Activated CD4-positive, alpha-beta T cell treated with anti-CD3 and anti-CD28 coated beads, Interleukin-2, Interleukin-4, amounts not matched to agents 100 ng/mL and 50 ng/mL, durations not matched to agents 16 hours and 8 hours (primary cell): ENCODE measurements around the gene SNHG17.

Experiments used
- DNase-seq: peaks from one replicate; pipeline ENCODE4 v3.0.0-alpha.2; 2020; ENCODE audit warnings: low spot score

Gene SNHG17

DNA sequence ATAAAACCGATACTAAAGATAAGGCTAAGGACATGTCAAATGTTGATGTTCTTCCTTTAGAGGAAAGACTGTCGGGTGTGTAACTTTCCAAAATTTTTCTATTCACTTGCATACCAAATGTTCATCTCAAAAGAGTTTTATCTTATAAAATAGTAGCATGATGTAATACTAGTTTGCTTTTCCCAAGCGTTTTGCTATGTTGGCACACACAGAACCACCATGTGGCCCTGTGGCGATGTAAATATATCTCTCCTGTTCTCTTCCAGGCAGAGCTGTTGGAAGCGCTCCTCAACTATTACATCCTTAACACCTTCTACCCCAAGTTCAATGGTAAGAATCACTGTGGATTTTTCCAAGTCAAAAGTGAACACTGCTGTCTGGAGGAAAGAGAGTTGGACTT, 62.3 kb downstream of the SNHG17 start:
- no peak for DNase-seq
